Stimulated activated CD4-positive, alpha-beta T cell treated with anti-CD3 and anti-CD28 coated beads, Interleukin-15, amount 100 ng/mL, for 24 hours (primary cell): ENCODE data around the gene MAP1B.

Source experiments
- DNase-seq: peaks from one replicate; pipeline ENCODE4 v3.0.0-alpha.2; 2020

MAP1B gene

DNA sequence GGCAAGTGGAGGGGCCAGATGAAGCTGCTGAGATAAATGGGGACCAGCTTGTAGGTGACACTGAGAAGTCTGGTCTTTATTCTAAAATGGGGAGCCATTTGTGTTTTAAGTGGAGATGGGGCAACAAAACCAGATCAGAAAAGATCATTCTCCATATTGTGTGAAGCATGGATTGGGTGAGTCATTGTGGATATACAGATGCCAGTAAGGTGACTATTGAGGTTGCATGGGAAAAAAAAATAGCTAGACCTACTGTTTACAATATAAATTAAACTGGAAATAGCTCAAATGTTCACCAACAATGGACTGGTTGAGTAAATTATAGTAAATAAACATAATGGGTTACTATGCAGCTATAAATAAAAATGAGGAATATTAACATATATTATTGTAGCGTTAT is 5.4 kb upstream of the MAP1B start:
- no peak for DNase-seq

GRCh38 chr5:72106817-72107130 is 501 bp upstream of the MAP1B start:
- DNase-seq: no peak

DNA sequence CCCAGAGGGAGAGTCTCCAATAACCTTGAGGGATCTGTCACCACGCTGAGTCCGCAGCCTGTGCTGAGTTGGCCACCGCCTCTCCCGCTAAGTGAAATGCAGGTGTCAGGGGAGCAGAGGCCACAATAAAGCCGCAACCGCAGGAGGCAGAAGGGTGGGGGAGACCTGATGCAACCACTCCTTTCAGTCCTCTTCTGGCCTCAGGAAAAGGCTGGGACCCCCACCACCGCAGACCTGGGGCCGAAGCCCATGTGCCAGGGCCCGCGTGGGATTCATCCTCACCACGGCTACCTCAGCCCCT is 576 bp downstream of the MAP1B start:
- DNase-seq: peak; percentile 22

- DNase-seq: peak; percentile 44
Observed at GRCh38 chr5:72108202-72109061, 1.2 kb downstream of the MAP1B start.

GRCh38 chr5:72109062-72109411 is 1.8 kb downstream of the MAP1B start:
- DNase-seq: no peak

DNA sequence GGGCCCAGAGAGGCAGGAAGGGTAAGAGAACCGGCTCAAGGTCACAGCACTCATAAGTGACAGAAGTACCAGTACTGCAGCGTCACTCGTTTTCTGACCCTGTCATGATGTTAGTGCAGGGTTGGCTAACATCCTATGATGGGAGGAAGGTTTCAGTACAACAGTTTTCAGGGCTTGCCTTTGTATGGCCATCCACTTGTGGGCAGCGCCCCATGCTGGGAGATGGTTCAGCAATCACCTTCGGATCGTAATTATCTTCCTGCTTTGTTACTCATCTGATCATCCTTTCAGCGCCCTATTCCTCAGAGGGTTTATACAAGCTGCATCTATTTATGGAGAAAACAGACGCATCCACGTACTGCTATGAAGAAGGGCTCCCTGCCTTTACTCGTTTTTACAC is 2.4 kb downstream of the MAP1B start:
- no peak for DNase-seq

- no peak for DNase-seq
Observed at GRCh38 chr5:72110394-72111013, 3.2 kb downstream of the MAP1B start.

DNA sequence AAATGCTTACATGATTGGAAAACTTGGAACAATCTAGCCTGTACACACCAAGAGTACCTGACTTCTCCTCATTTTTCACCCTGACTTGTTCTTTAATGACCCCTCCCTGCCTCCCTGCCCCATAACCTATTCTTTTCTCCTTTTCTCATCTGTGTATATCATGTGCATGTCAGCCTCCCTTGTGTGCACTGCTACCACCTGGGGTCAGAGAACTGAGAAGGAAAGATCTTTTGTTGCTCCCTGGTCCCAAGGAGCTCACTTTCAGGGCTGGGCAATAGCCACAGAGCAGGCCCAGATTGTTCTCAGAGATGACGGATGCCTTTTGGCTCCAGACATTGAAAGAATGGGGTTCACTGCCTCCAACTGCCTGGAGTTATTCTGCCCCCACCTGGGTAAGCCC is 5.1 kb downstream of the MAP1B start:
- DNase-seq: no peak

DNA sequence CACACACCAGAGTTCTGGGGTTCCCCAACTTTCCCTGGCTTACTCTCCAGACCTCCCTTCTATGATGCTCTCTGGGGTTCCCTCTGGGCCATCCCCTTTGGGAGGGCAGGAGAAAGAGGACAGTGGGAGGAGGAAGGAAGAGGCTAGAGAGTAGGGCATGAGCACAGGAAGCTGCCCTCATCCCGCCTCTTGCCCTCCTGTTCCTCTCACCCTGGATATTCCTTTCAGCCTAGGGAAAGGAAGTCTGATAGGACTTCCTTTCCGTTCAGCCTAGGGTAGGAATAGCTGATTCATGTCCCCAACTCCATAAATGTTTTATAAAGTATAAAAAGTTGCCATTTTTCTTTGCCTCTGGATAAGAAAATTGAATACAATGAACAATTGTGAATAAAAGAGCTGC is 7.4 kb downstream of the MAP1B start:
- no peak for DNase-seq

DNA sequence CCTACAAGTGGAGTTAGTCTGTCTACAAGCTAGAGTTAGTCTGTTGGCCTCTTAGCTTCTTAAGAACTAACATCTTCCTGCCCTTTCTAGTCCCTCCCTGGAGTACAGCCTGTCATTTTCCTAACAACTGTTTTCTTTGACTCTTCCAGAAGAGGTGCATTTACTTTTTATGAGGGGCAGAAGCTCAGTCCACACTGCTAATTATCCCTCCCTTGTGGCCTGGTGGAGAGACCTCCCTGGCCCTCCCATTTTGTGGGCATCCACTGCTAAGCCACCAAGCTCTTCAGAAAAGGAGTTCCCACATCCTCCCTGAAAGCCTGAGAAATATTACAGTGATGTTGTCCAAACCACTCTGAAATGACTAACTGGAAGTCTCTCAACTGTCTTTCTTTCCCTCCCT is 8.0 kb downstream of the MAP1B start:
- DNase-seq: no peak

DNA sequence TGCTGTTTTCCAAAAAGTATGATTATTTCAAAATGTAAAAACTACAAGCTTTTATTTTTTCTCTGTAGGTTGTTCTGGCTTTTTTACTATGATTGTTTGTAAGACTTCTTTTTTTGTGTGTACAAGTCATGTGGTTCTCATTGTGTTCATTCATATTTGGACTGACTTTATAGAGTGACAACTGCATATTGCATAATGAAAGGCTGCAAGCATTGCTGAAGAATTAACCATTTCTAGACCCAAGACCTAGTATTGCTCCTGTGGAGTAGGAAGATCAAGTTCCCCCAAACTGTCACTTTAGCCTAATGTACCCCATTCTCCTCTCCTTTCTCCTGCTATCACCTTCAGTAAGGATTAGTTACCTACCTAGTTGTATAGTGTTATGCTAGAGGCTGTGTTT is 10.0 kb downstream of the MAP1B start:
- DNase-seq: no peak

DNA sequence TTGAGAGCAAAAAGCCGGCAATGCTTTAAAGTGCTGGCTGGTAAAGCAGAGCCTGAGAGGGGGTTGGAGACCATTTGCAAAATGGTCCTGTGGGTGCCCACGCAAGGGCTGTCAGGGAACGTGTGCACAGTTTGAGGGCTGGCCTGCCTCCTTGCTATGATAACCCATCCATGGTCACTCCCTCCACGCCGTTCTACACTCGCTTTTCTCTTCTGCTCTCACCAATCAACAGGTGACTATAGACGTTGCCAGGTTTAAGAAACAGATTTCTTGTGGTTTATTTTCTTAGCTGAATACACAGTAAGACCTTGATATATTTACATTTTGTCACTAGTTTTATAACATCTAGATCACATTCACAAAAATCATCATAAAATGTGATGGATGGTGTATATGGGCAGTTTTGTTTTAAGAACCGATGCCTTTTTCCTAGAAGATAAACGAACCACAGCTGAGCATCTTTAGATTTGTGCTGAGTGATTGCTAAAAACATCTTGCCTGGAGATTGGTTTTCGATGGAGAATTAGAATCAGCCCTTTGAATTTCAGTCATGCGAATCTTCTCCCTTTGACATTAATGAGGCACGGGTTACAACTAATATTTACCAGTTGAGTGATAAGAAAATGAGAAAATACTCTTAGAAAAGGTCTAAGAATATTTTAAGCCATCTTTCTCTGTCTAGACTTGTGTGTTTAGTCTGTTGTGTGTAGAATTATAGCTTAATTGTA is 13.9 kb downstream of the MAP1B start:
- no peak for DNase-seq

- no peak for DNase-seq
Observed at GRCh38 chr5:72121780-72122445, 14.6 kb downstream of the MAP1B start.

DNA sequence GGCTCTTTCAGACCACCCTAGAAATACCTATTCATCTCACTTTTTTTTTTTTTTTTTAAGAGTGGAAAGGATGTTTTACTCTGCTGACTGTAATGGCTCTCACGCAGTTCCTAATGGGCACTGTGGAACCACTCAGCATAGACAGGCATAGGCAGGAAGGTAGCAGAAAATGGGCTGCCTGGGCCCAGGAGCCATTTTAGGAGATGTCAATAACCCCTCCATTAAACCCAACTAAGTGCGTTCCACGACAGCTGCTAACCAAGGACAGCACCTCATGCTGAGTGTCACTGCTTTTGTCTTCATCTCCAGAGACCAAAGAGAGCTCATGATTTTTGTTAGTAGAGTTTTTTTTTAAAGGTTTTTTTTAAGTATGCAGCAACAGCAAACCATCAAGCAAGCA is 15.3 kb downstream of the MAP1B start:
- DNase-seq: no peak

- no peak for DNase-seq
Observed at GRCh38 chr5:72123764-72124376, 16.6 kb downstream of the MAP1B start.

DNA sequence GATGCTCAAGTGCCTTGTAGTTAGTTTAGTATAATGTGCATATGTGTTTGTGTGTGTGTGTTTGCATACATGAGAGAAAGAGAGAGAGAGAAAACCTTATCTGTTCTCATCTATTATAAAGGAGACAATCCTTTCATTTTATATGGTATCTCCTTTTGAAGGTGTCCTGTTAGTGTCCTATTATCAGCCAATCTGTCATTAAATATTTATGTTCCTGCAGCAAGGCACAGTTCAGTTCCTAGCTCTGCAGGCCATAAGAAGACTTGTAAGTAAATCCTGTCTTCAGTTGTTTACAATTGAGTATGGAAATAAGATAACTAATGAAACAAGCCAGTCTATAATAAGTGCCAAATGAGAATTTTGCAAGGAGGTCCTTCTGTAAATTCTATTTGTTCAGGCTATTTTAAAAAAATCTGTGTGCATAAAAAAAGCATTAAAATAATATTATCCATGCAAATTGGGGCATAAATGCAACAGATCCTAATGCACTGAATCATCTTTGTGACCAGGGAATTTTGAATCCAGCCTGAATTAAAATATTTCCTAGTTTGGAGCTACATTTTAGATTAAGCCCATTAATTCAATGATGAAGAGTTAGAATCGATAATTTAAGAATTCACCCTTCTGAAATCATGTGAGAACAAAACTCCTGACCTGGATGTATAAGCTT is 18.1 kb downstream of the MAP1B start:
- DNase-seq: no peak

- DNase-seq: no peak
Observed at GRCh38 chr5:72125941-72126620, 18.8 kb downstream of the MAP1B start.

- DNase-seq: no peak
Observed at GRCh38 chr5:72126796-72127195, 19.5 kb downstream of the MAP1B start.

DNA sequence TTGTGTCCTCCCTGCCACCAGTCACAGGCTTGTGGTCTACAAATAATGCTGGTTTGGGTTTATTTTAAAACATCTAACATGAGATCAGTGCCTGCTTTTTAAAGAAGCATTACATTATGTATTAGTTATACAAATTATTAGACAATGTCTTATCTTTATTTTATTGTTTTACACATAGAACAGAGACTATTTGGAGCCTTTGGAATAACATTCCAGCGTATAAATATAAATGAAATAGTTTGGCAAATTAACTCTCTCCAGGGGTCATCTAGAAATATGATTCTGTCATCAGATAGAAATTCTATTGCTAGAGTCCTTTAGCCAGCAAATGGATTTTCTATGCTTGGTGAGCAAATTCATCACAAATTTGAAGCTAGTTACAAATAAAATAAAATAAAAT is 22.4 kb downstream of the MAP1B start:
- no peak for DNase-seq

GRCh38 chr5:72130351-72130761 is 23.1 kb downstream of the MAP1B start:
- no peak for DNase-seq

- DNase-seq: no peak
Observed at GRCh38 chr5:72133212-72133990, 26.1 kb downstream of the MAP1B start.
